ENCODE results near the gene GADL1. TPM values are rescaled to one million over a fixed set of nuclear protein-coding genes. Genes with fewer than 3 reads are reported as not detected.

Gene GADL1
- polyA plus RNA-seq, 1 donor (not counting 4 experiments of a cell fraction or from before 2014, with no cell fraction given), result not detected

GRCh38 chr3:30710017-30710416, 184.4 kb downstream of the GADL1 start:
- dilution Hi-C loops (cut with MboI; ENCODE audit: extremely low pct_ligation_motif_present, low sequenced_read_pairs), result no loop called here
- Histone ChIP-seq H3K27ac (ENCODE audit: control insufficient read depth, insufficient read depth, low read length) (no peak overlapping the region), H3K4me3 (ENCODE audit: control insufficient read depth in 2 of 3, extremely low read depth in 1 of 3, insufficient read depth in 2 of 3, low read depth in 1 of 3, low read length in 3 of 3) (no peak overlapping the region), H3K9me1 (ENCODE audit: control insufficient read depth, extremely low read depth, insufficient read depth, low read length) (no peaks in the 10 kb centered on the region), H3K9me3 (ENCODE audit: control insufficient read depth, low read depth, low read length) (no peaks in the 10 kb centered on the region), H3K36me3 (ENCODE audit: control insufficient read depth in 2 of 2, extremely low read depth in 1 of 2, insufficient read depth in 2 of 2, low read length in 2 of 2) (no peaks in the 10 kb centered on the region), H4K20me1 (ENCODE audit: control insufficient read depth, extremely low read depth, insufficient read depth, low read length) (no peaks in the 10 kb centered on the region), H2AFZ (ENCODE audit: control insufficient read depth, low read length) (no peak overlapping the region), H3K4me1 (ENCODE audit: control insufficient read depth, extremely low read depth, insufficient read depth, low read length) (peaks cover 2% of the 10 kb centered on the region), H3K4me2 (ENCODE audit: control insufficient read depth, extremely low read depth, insufficient read depth, low read depth, low read length) (no peak overlapping the region), H3K27me3 (ENCODE audit: control insufficient read depth, extremely low read depth, insufficient read depth, low read length) (no peaks in the 10 kb centered on the region), H3K9ac (ENCODE audit: control insufficient read depth, extremely low read depth, insufficient read depth, low read length) (no peak overlapping the region), H3K79me2 (ENCODE audit: control insufficient read depth, insufficient read depth, low read length) (no peaks in the 10 kb centered on the region)
- TF ChIP-seq EZH2 (IDR thresholded peaks at IDR 0.05; ENCODE audit: low read length) (no peak), CTCF (optimal IDR thresholded peaks at IDR 0.05 in 1 of 3, IDR thresholded peaks at IDR 0.05 in 1 of 3, conservative IDR thresholded peaks at IDR 0.05 in 1 of 3; ENCODE audit: extremely low read depth in 1 of 3, insufficient read depth in 2 of 3, low read length in 3 of 3) (no peak)
- FAIRE-seq (no peak), DNase-seq (ENCODE audit: low read depth, low spot score) (no peak)

GRCh38 chr3:30708472-30708871, 186.0 kb downstream of the GADL1 start:
- FAIRE-seq, result no peak
- H3K79me2 ChIP-seq (ENCODE audit: control insufficient read depth, insufficient read depth, low read length), result no peaks in the 10 kb centered on the region
- TF ChIP-seq EZH2 (IDR thresholded peaks at IDR 0.05; ENCODE audit: low read length), result no peak
- TF ChIP-seq CTCF (optimal IDR thresholded peaks at IDR 0.05 in 1 of 3, IDR thresholded peaks at IDR 0.05 in 1 of 3, conservative IDR thresholded peaks at IDR 0.05 in 1 of 3; ENCODE audit: extremely low read depth in 1 of 3, insufficient read depth in 2 of 3, low read length in 3 of 3), result no peak
- H3K9ac ChIP-seq (ENCODE audit: control insufficient read depth, extremely low read depth, insufficient read depth, low read length), result no peak overlapping the region
- H3K4me3 ChIP-seq (ENCODE audit: control insufficient read depth in 2 of 3, extremely low read depth in 1 of 3, insufficient read depth in 2 of 3, low read depth in 1 of 3, low read length in 3 of 3), result no peak overlapping the region
- H4K20me1 ChIP-seq (ENCODE audit: control insufficient read depth, extremely low read depth, insufficient read depth, low read length), result no peaks in the 10 kb centered on the region
- no peak for DNase-seq (ENCODE audit: low read depth, low spot score)
- H3K9me1 ChIP-seq (ENCODE audit: control insufficient read depth, extremely low read depth, insufficient read depth, low read length), result no peaks in the 10 kb centered on the region
- H3K4me2 ChIP-seq (ENCODE audit: control insufficient read depth, extremely low read depth, insufficient read depth, low read depth, low read length), result no peak overlapping the region
- H3K36me3 ChIP-seq (ENCODE audit: control insufficient read depth in 2 of 2, extremely low read depth in 1 of 2, insufficient read depth in 2 of 2, low read length in 2 of 2), result no peaks in the 10 kb centered on the region
- no peaks in the 10 kb centered on the region for H3K9me3 ChIP-seq (ENCODE audit: control insufficient read depth, low read depth, low read length)
- no peak overlapping the region for H2AFZ ChIP-seq (ENCODE audit: control insufficient read depth, low read length)
- dilution Hi-C loops (cut with MboI; ENCODE audit: extremely low pct_ligation_motif_present, low sequenced_read_pairs), result no loop called here
- H3K27me3 ChIP-seq (ENCODE audit: control insufficient read depth, extremely low read depth, insufficient read depth, low read length), result no peaks in the 10 kb centered on the region
- H3K4me1 ChIP-seq (ENCODE audit: control insufficient read depth, extremely low read depth, insufficient read depth, low read length), result peaks cover 2% of the 10 kb centered on the region
- no peak overlapping the region for H3K27ac ChIP-seq (ENCODE audit: control insufficient read depth, insufficient read depth, low read length)
